Activated CD4-positive, alpha-beta memory T cell treated with anti-CD3 and anti-CD28 coated beads, Interleukin-2, amount 10 ng/mL, durations not matched to agents 7 days and 5 days (primary cell): ENCODE results near the gene LEFTY2. TPM values are rescaled to one million over a fixed set of nuclear protein-coding genes. Genes with fewer than 3 reads are reported as not detected.
A peak's percentile ranks its signal among the peaks of the same experiment; 100 is the strongest.

Source experiments
- CTCF ChIA-PET: fragments of 350-600 bp; sonication (Branson Sonifier 250); formaldehyde crosslinking; loops from one replicate; lab custom pipeline; 2021; ENCODE audit warnings: antibody characterized with exemption, inconsistent platforms; lab: Charles Lee
- POLR2A ChIA-PET: fragments of 350-600 bp; sonication (Branson Sonifier 250); formaldehyde crosslinking; loops from one replicate; lab custom pipeline; 2021; ENCODE audit warnings: antibody characterized with exemption; lab: Charles Lee
- DNase-seq: peaks from one replicate; pipeline ENCODE4 v3.0.0-alpha.2; 2020
- H3K27ac Mint-ChIP-seq: one replicate; pipeline ENCODE4 v1.8.0; 2021; ENCODE audit warnings: mild to moderate bottlenecking, mixed read lengths
- H3K27me3 Mint-ChIP-seq: one replicate; pipeline ENCODE4 v1.8.0; 2021; ENCODE audit warnings: mixed read lengths
- H3K36me3 Mint-ChIP-seq: one replicate; pipeline ENCODE4 v1.8.0; 2021; ENCODE audit warnings: low read depth, mixed read lengths
- H3K4me1 Mint-ChIP-seq: one replicate; pipeline ENCODE4 v1.8.0; 2021; ENCODE audit warnings: mixed read lengths
- H3K4me3 Mint-ChIP-seq: one replicate; pipeline ENCODE4 v1.8.0; 2021; ENCODE audit warnings: mild to moderate bottlenecking, mixed read lengths
- H3K9me3 Mint-ChIP-seq: one replicate; pipeline ENCODE4 v1.8.0; 2021; ENCODE audit warnings: mixed read lengths
- total RNA-seq, 2 experiments: library from RNA; stranded (reverse); gene quantifications; one replicate each; pipeline ENCODE4 v1.2.3, GENCODE V29; 2021

Gene LEFTY2
- total RNA-seq, 2 experiments from 2014 or later, result not detected

GRCh38 chr1:225908013-225908640 lies 32.9 kb downstream of the LEFTY2 start:
- ChIA-PET CTCF (interaction anchor here (1.1 to 2.5 kb wide), 2 partner anchors 18 to 130 kb away, joined by 3 to 10 read pairs; partner anchors contain the start of gene SRP9), POLR2A (interaction anchor here (0.7 to 2.1 kb wide), 6 partner anchors 10 to 440 kb away, joined by 3 to 6 read pairs (median 4); partner anchors contain the start of genes SRP9 and TMEM63A)
- H3K27ac Mint-ChIP-seq, result no peak overlapping the region
- no peak overlapping the region for H3K4me3 Mint-ChIP-seq
- H3K27me3 Mint-ChIP-seq, result peaks cover 17% of the 10 kb centered on the region
- H3K4me1 Mint-ChIP-seq, result peaks cover 5% of the 10 kb centered on the region
- H3K36me3 Mint-ChIP-seq, result no peaks in the 10 kb centered on the region
- no peak for DNase-seq
- H3K9me3 Mint-ChIP-seq, result no peaks in the 10 kb centered on the region

- ChIA-PET CTCF (no interaction called here), POLR2A (interaction anchor here (1.3 kb wide), 1 partner anchor 25 kb away, joined by 4 read pairs; the partner anchor contains the start of gene TMEM63A)
- Mint-ChIP-seq H3K9me3 (no peaks in the 10 kb centered on the region), H3K27ac (no peak overlapping the region), H3K4me3 (no peak overlapping the region), H3K27me3 (peaks cover 19% of the 10 kb centered on the region), H3K4me1 (peaks cover 5% of the 10 kb centered on the region), H3K36me3 (no peaks in the 10 kb centered on the region)
- no peak for DNase-seq
Measured at GRCh38 chr1:225907341-225907740, 33.7 kb downstream of the LEFTY2 start.

GRCh38 chr1:225906467-225906866 lies 34.6 kb downstream of the LEFTY2 start:
- Mint-ChIP-seq H3K27me3 (peaks cover 19% of the 10 kb centered on the region), H3K9me3 (no peaks in the 10 kb centered on the region), H3K4me1 (peaks cover 3% of the 10 kb centered on the region), H3K4me3 (no peak overlapping the region), H3K36me3 (no peaks in the 10 kb centered on the region), H3K27ac (no peak overlapping the region)
- ChIA-PET POLR2A (interaction anchor here (1.0 to 1.6 kb wide), 5 partner anchors 9 to 462 kb away, joined by 3 to 7 read pairs (median 3); partner anchors contain the start of gene TMEM63A), CTCF (interaction anchor here (0.5 to 1.1 kb wide), 2 partner anchors 10 to 162 kb away, joined by 3 to 4 read pairs; no protein-coding TSS in a partner anchor)
- no peak for DNase-seq

GRCh38 chr1:225903623-225904022 lies 37.4 kb downstream of the LEFTY2 start:
- DNase-seq, result no peak
- H3K27me3 Mint-ChIP-seq, result peaks cover 25% of the 10 kb centered on the region
- peaks cover 10% of the 10 kb centered on the region for H3K4me1 Mint-ChIP-seq
- H3K9me3 Mint-ChIP-seq, result no peaks in the 10 kb centered on the region
- no peak overlapping the region for H3K4me3 Mint-ChIP-seq
- POLR2A ChIA-PET, result interaction anchor here (1.2 to 2.1 kb wide), 2 partner anchors 21 kb away, joined by 4 to 9 read pairs; partner anchors contain the start of genes PYCR2 and TMEM63A
- H3K27ac Mint-ChIP-seq, result no peak overlapping the region
- CTCF ChIA-PET, result no interaction called here
- H3K36me3 Mint-ChIP-seq, result no peaks in the 10 kb centered on the region

GRCh38 chr1:225899044-225899925 lies 41.7 kb downstream of the LEFTY2 start:
- no peak overlapping the region for H3K4me3 Mint-ChIP-seq
- H3K27ac Mint-ChIP-seq, result peak overlapping the region; percentile 46
- no peaks in the 10 kb centered on the region for H3K9me3 Mint-ChIP-seq
- peaks cover 25% of the 10 kb centered on the region for H3K27me3 Mint-ChIP-seq
- H3K4me1 Mint-ChIP-seq, result peaks cover 38% of the 10 kb centered on the region
- no peaks in the 10 kb centered on the region for H3K36me3 Mint-ChIP-seq
- ChIA-PET CTCF (interaction anchor here (3.1 kb wide), 1 partner anchor 17 kb away, joined by 27 read pairs; the partner anchor contains the start of gene TMEM63A), POLR2A (interaction anchor here (0.9 to 3.6 kb wide), 6 partner anchors 9 to 431 kb away, joined by 3 to 83 read pairs (median 17); partner anchors contain the start of genes PYCR2, SRP9 and TMEM63A)
- DNase-seq, result no peak

- no peaks in the 10 kb centered on the region for H3K9me3 Mint-ChIP-seq
- ChIA-PET POLR2A (interaction anchor here (0.5 to 3.6 kb wide), 28 partner anchors 8 to 470 kb away, joined by 3 to 83 read pairs (median 4); partner anchors contain the start of genes H3-3A, LEFTY1, PYCR2 and SDE2), CTCF (interaction anchor here (0.6 to 3.1 kb wide), 9 partner anchors 8 to 121 kb away, joined by 3 to 27 read pairs (median 4); partner anchors contain the start of genes SRP9 and TMEM63A)
- peak overlapping the region; percentile 64 for H3K27ac Mint-ChIP-seq
- DNase-seq, result no peak
- H3K4me3 Mint-ChIP-seq, result no peak overlapping the region
- H3K36me3 Mint-ChIP-seq, result no peaks in the 10 kb centered on the region
- H3K4me1 Mint-ChIP-seq, result peaks cover 36% of the 10 kb centered on the region
- H3K27me3 Mint-ChIP-seq, result peaks cover 23% of the 10 kb centered on the region
Measured at GRCh38 chr1:225897595-225898514, 43.2 kb downstream of the LEFTY2 start.

- peaks cover 21% of the 10 kb centered on the region for H3K27me3 Mint-ChIP-seq
- no peaks in the 10 kb centered on the region for H3K9me3 Mint-ChIP-seq
- peaks cover 36% of the 10 kb centered on the region for H3K4me1 Mint-ChIP-seq
- H3K27ac Mint-ChIP-seq, result peak overlapping the region; percentile 64
- CTCF ChIA-PET, result interaction anchor here (0.6 to 3.1 kb wide), 9 partner anchors 9 to 120 kb away, joined by 3 to 27 read pairs (median 4); partner anchors contain the start of genes SRP9 and TMEM63A
- no peaks in the 10 kb centered on the region for H3K36me3 Mint-ChIP-seq
- POLR2A ChIA-PET, result interaction anchor here (0.7 to 3.6 kb wide), 24 partner anchors 8 to 470 kb away, joined by 3 to 83 read pairs (median 5); partner anchors contain the start of genes H3-3A, LEFTY1, PYCR2 and SDE2
- peak overlapping the region; percentile 12 for H3K4me3 Mint-ChIP-seq
- DNase-seq, result peak; percentile 83
Measured at GRCh38 chr1:225896937-225897549, 44.0 kb downstream of the LEFTY2 start.

GRCh38 chr1:225896494-225896893 lies 44.5 kb downstream of the LEFTY2 start:
- Mint-ChIP-seq H3K4me1 (peaks cover 38% of the 10 kb centered on the region), H3K4me3 (no peak overlapping the region), H3K36me3 (no peaks in the 10 kb centered on the region), H3K9me3 (no peaks in the 10 kb centered on the region), H3K27me3 (peaks cover 23% of the 10 kb centered on the region), H3K27ac (no peak overlapping the region)
- DNase-seq, result no peak
- CTCF ChIA-PET, result interaction anchor here (1.2 to 3.1 kb wide), 6 partner anchors 10 to 28 kb away, joined by 3 to 27 read pairs (median 4); partner anchors contain the start of gene TMEM63A
- POLR2A ChIA-PET, result interaction anchor here (0.9 to 3.6 kb wide), 15 partner anchors 9 to 452 kb away, joined by 3 to 83 read pairs (median 5); partner anchors contain the start of genes H3-3A, PYCR2, SDE2 and SRP9

- H3K4me3 Mint-ChIP-seq, result no peak overlapping the region
- peaks cover 11% of the 10 kb centered on the region for H3K27me3 Mint-ChIP-seq
- H3K27ac Mint-ChIP-seq, result no peak overlapping the region
- POLR2A ChIA-PET, result interaction anchor here (3.6 kb wide), 1 partner anchor 10 kb away, joined by 20 read pairs; the partner anchor contains the start of gene TMEM63A
- no peaks in the 10 kb centered on the region for H3K9me3 Mint-ChIP-seq
- no peak for DNase-seq
- CTCF ChIA-PET, result interaction anchor here (0.9 to 1.9 kb wide), 2 partner anchors 10 to 19 kb away, joined by 3 to 4 read pairs; partner anchors contain the start of gene TMEM63A
- no peaks in the 10 kb centered on the region for H3K36me3 Mint-ChIP-seq
- peaks cover 21% of the 10 kb centered on the region for H3K4me1 Mint-ChIP-seq
Measured at GRCh38 chr1:225892307-225892706, 48.7 kb downstream of the LEFTY2 start.

- H3K36me3 Mint-ChIP-seq, result no peaks in the 10 kb centered on the region
- POLR2A ChIA-PET, result interaction anchor here (3.6 kb wide), 1 partner anchor 9 kb away, joined by 20 read pairs; the partner anchor contains the start of gene TMEM63A
- H3K4me1 Mint-ChIP-seq, result peaks cover 12% of the 10 kb centered on the region
- H3K27ac Mint-ChIP-seq, result no peak overlapping the region
- CTCF ChIA-PET, result interaction anchor here (0.6 to 1.9 kb wide), 3 partner anchors 9 to 112 kb away, joined by 3 to 4 read pairs (median 4); partner anchors contain the start of gene TMEM63A
- peaks cover 14% of the 10 kb centered on the region for H3K27me3 Mint-ChIP-seq
- H3K4me3 Mint-ChIP-seq, result no peak overlapping the region
- no peak for DNase-seq
- H3K9me3 Mint-ChIP-seq, result no peaks in the 10 kb centered on the region
Measured at GRCh38 chr1:225891229-225891972, 49.6 kb downstream of the LEFTY2 start.
